Hindlimb muscle (tissue), 1 donor: ENCODE results near the gene SWAP70. TPM values are rescaled to one million over a fixed set of nuclear protein-coding genes. Genes with fewer than 3 reads are reported as not detected.
A peak's percentile ranks its signal among the peaks of the same experiment; 100 is the strongest.
"Not testable (repeated sequence)": the region's sequence is repeated elsewhere in the genome, so short reads cannot be mapped to it uniquely, and the experiment has no call there.

Experiments used
- DNase-seq: peaks from one replicate; pipeline ENCODE4 v3.0.0-alpha.2; 2013
- polyA plus RNA-seq: library from polyadenylated mRNA; unstranded; fragments of 120-200 nt; gene quantifications from one replicate; pipeline ENCODE4 v1.2.1, GENCODE V29; 2013; ENCODE audit not compliant: insufficient read length

Gene SWAP70
- polyA plus RNA-seq, 1 donor, result 14.6 TPM

GRCh38 chr11:9726321-9727022 is 62.6 kb downstream of the SWAP70 start:
- DNase-seq, result no peak

DNA sequence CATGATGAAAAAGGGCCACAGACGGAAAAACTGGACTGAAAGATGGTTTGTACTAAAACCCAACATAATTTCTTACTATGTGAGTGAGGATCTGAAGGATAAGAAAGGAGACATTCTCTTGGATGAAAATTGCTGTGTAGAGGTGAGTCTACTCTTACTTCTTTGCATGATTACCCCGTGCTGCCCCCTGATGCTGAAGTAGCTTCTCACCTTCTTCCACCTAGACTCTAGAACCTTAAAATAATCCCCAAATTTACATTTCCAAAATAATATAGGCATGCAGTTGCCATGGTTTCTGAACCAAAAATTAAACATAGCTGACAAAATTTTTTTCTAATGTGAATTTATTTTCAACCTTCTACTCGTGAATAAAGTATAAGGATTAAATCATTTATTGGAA is 64.2 kb downstream of the SWAP70 start:
- no peak for DNase-seq

- no peak for DNase-seq
These were observed 67.4 kb downstream of the SWAP70 start for GRCh38 chr11:9731256-9731655.

DNA sequence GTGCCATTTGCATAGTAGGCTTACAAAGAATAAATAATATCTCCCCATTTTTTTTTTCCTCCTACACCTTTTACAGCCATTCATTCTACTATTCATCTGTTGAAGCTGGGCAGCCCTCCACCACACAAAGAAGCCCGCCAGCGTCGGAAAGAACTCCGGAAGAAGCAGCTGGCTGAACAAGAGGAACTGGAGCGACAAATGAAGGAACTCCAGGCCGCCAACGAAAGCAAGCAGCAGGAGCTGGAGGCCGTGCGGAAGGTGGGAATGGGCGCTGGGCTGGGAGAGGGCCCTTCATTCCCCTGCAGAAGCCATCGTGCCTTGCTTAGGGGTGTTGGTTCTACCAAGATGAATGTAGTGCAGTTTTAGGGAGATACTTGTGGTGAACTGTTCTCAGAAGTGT is 68.6 kb downstream of the SWAP70 start:
- no peak for DNase-seq

DNA sequence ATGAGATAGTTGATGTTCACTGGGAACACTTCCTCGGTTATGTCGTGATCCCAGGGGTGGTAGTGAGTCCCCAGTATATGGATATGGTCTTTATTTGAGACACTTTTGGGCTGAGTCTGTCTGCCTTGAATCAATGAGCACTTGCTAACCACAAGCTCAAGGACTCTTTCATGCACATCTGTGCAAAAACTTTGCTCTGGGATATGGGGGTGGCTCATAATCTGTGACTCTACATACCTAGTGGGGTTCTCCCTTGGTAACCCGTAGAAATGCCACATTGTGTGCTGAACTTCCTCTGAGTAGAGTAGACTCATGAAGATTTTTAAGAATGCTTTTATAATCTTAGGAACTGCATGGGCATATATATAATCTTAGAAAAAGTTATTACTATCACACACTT is 69.3 kb downstream of the SWAP70 start:
- DNase-seq, result no peak

- no peak for DNase-seq
These were observed 71.4 kb downstream of the SWAP70 start for GRCh38 chr11:9735236-9735635.

DNA sequence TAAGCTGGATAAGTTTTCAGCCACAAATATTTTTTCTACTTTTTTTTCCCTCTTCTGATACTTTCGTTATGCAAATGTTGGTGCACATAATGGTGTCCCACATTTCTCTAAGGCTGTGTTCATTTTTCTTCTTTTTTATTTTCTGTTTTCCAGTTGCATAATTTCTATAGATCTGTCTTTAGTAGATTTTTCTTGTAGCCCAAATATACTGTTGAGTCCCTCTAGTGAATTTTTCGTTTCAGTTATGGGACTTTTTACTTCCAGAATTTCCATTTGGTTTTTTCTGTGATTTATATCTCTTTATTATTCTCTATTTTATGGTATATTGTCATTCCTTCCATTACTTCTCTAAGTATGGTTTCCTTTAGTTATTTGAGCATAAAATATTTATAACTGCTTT is 72.0 kb downstream of the SWAP70 start:
- no peak for DNase-seq

DNA sequence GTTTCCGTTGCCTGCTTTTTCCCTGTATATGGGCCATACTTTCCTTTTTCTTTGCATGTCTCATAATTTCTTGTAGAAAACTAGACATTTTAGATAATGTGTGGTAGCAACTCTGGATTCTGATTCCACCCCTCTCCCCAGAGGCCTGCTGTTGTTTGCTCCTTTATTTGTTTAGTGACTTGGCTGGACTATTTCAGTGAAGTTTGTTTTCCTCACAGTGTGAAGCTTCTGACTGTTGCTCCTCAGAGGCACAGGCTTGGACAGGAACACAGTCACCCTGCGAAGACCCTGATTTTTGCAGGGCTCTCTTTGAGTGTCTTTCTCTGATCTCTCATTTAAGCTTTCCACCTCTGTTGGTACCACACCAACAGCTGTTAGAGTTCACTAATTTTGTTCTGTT is 72.5 kb downstream of the SWAP70 start:
- no peak for DNase-seq

DNA sequence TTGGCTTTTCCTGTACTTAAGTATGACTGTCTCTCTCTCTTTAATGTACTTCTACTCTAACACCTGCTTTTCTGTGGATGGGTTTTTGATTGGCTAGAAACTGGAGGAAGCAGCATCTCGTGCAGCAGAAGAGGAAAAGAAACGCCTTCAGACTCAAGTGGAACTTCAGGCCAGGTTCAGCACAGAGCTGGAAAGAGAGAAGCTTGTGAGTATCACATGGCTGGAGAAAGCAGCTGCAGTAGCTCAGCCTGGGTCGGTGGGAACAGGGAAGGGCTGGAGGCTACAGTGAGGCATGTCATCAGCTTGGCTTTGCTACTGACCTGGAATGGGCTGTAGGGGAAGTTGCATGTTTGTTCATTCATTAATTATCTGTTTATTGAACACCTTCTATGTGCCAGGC is 74.2 kb downstream of the SWAP70 start:
- no peak for DNase-seq

- no peak for DNase-seq
These were observed 74.8 kb downstream of the SWAP70 start for GRCh38 chr11:9738707-9739106.

GRCh38 chr11:9739123-9739900 is 75.4 kb downstream of the SWAP70 start:
- no peak for DNase-seq

- DNase-seq, result no peak
These were observed 76.5 kb downstream of the SWAP70 start for GRCh38 chr11:9740202-9740883.

DNA sequence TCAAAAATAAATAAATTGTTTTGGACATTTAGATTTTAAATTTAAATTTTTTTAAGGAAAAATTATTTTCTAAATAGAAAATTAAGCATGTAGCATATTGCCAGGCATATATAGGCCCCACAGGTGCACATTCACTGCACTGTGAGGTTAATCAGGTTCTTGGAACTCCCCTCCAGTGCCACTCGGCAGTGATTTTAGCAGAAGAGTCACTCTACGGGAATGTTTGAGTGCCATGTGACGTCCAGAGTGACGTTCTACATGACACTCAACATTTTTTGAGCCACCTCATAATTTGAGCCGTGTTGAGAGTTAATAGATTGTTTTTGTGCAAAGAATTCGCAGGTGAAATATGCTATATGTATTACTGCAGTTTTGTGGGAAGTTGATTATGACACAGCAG is 77.4 kb downstream of the SWAP70 start:
- no peak for DNase-seq

GRCh38 chr11:9743512-9743911 is 79.6 kb downstream of the SWAP70 start:
- not testable (repeated sequence) for DNase-seq

DNA sequence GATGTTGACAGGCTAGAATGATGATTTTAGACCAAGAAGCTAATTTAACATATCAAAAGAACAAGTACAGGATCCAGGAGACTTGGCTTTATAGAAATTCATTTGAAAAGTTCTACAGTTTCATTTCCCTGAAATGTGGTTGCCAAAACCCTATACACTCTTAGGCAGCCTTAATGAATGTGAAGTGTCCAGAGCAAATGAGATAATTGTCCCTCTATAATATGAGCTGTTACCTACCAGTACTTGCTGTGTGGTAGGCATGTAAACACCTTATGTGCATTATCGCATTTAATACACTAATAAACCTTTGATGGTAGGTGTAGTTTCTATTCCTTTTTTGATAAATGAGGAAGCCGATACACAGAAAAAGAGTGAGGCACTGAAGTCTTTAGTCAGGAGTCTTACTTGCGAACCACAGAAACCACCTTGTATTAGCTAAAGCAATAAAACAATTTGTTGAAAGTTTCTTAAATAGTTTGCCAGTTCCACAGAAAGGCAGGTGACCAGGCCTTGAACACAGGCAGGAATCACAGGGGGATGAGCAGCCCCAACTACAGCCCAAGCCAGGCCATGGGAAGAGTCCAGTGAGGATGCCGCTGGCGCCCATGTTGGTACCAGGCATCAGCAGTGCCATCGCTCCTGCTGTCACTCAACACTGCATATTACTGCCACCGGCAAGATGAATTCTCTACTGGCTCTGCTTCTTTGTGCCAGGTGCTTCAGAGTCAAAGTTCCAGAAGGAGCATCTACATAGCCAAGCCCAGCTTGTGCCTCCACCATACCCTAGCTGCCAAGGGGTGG is 81.7 kb downstream of the SWAP70 start:
- no peak for DNase-seq

DNA sequence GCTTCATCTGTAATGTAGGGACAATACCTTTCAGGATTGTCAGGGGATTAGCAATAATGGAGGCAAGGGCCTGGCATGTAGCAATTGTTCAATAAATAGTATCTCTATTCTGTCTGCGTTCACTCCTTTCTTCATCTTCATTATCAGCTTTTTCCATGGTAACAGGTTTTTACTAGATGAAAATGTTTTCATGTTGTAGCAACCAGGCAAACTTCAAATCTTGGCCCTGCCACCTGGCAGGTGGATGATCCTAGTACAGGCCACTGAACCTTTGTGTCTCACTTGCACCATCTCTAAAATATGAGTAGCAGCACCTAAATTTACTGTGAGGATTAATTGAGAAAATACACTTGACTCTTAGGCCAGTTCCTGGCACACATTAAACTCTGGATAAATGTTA is 83.4 kb downstream of the SWAP70 start:
- DNase-seq, result no peak

DNA sequence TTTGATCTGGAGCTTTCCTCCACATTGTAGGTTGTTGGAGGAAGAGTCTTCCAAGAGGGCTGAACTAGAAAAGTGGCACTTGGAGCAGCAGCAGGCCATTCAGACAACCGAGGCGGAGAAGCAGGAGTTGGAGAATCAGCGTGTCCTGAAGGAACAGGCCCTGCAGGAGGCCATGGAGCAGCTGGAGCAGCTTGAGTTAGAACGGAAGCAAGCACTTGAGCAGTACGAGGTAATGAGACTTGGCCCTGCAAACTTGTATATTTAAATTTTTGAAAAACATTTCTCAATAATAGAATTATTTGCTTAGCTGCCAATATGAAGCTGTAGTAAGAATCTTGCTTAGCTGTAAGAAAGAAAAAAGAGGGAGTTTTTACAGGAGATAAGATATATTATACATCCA is 84.0 kb downstream of the SWAP70 start:
- no peak for DNase-seq

DNA sequence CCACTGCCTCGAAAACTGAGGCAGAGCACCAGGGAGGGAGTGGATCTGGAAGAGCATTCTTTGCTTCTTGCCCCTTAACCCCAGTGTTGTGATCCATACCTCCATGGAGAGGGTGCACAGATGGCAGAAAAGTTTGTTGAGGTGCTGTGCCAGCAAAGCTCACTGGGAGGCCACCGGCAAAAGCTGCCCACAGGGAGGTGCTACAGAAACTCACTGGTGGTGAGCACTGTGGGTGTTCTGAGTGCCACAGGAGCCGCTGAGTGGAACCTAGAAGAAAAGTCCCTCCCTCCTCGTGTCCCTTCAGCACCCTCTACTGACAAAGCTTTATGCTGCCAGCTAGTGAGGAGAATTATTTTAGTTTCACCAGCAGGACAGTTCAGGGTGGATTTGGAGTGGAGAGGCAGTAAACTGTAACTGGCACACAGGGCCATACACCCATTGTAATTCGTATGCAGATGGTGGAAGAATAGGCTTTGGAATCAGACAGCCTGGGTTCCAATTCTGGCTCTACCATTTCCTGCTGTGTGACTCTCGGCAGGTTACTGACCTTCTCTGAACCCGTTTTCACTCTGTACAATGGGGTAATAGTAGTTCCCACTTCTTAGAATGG is 84.6 kb downstream of the SWAP70 start:
- DNase-seq, result peak; percentile 53

GRCh38 chr11:9750551-9750950 is 86.7 kb downstream of the SWAP70 start:
- no peak for DNase-seq

DNA sequence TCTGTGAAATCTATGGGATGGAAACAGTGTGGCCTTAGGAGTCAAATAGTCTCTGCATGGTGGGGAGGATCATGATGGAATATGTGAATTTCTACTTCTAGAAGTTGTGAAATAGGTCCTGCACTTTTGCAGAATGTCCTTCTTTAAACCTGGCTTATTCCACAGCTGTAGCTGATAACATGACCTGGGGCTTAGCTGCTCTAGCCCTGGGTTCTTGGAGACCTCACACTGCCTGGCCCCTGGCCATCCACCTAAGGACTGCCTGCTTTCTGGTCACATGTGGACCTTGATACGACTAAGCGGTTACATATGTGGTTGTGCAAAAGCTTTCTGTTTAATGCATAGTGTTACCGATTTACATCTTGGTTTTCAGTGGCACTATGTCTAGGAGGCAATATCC is 88.2 kb downstream of the SWAP70 start:
- DNase-seq, result no peak

- no peak for DNase-seq
These were observed 89.1 kb downstream of the SWAP70 start for GRCh38 chr11:9753021-9753420.

GRCh38 chr11:9754010-9754471 is 90.2 kb downstream of the SWAP70 start:
- DNase-seq, result no peak
